Measurements from ENCODE around the gene ATP11C.

DNA sequence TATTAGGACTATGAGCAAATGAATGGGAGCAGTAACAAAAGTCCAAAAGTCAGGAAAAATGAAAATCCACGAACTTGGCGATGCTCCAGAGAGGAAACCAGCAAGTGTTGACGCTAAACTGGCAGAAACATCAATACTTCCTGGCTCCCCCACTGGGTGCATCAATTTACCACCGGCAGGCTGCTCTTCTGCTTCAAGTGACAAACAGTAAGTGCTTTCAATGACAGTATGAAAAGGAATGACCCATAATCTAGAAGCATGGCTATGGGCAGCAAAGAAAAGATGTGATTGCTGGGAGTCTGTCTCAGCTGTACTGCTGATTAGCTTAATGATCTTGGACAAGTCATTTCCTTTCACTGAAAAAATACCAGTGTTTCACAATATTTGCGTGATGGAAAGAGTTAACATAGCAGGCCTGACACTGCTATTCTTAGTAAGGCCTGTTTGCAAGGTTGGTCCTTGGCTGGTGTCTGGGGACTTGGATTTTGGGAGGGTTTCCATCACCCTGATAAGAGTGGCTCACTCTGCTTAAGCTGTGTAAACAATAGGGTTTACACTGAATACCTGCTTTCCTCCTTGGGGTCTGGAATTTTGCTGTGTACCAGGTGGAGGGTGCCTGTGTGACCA is 8.7 kb downstream of the ATP11C start:
- TF ChIP-seq POLR2AphosphoS5 (IDR thresholded peaks at IDR 0.05; ENCODE audit: low read depth, low read length) (no peak), TAF1 (IDR thresholded peaks at IDR 0.05; ENCODE audit: low read depth, low read length) (no peak), POLR2A (IDR thresholded peaks at IDR 0.05; ENCODE audit: low read depth, low read length) (no peak), PAX5 (IDR thresholded peaks at IDR 0.05; ENCODE audit: insufficient read depth, low read length, severe bottlenecking) (no peak), SPI1 (IDR thresholded peaks at IDR 0.05; ENCODE audit: low read depth, low read length) (no peak)
